ENCODE measurements around the gene OXLD1.
"Not testable (repeated sequence)": the region's sequence is repeated elsewhere in the genome, so short reads cannot be mapped to it uniquely, and the experiment has no call there.

OXLD1 gene

GRCh38 chr17:81683584-81684441, 17.4 kb upstream of the OXLD1 start, which contains the start of the genes ARL16 and HGS:
ARL16 (minus strand) TSS chr17:81683797; CDS start chr17:81683753, 44 bp downstream.
HGS (plus strand) TSS chr17:81684011; CDS start chr17:81684067, 56 bp downstream.
- DNase-seq (ENCODE audit: low read depth in 1 of 2, low spot score in 1 of 2): peak; percentile 96

- DNase-seq (ENCODE audit: low read depth in 1 of 2, low spot score in 1 of 2): no peak
Observed at GRCh38 chr17:81683208-81683583, 16.8 kb upstream of the OXLD1 start.

DNA sequence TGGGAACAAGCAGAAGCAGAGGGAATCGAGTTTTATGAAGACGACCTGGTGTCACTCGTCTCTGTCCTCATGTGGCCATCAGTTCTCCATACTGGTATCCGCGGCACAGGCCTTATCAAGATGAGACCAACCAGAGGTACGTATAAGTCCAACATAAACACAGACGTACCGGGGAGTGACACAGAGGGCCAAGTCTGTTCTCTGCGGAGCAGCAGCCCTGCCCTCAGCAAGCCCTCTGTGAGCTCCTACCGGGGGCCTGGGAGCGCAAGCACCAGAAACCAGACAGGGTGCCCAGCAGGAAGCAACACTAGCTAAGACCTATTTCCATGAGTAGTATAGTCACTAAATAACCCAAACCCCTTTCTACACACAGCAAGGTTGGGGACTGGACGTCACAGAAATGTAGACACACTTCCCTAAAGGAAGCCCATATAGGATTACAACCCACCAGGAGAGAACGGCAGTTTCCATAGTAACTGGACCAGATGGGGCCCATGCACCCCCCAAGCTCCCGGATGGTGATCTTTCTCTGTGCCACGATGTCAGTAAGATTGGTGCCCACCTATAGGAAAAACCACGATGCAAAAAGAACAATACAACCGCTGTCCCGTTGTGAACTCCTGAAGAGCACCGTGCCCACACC, 16.3 kb upstream of the OXLD1 start:
- no peak for DNase-seq (ENCODE audit: low read depth in 1 of 2, low spot score in 1 of 2)

DNA sequence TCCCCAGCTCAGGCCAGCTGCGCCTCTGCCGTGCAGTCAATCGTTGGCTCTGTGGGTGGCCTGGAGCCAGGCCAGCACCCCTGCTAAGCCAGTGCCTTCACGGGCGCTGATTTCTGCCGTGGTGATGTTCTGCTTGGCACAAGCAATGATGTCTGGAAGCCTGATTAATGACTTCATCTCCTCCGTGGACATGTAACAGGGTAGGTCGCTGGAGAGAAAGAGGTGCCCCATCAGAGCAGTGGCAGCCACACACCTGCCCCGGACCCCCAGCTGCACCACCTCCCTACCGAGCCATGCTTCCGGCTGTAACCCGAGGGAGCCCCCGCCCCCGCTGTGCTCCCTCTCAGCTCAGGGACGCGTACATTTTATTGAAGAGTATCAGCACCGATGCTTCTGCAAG, 15.3 kb upstream of the OXLD1 start:
- DNase-seq (ENCODE audit: low read depth in 1 of 2, low spot score in 1 of 2): no peak

- DNase-seq (ENCODE audit: low read depth in 1 of 2, low spot score in 1 of 2): no peak
Observed at GRCh38 chr17:81680150-81680549, 13.7 kb upstream of the OXLD1 start.

- DNase-seq (ENCODE audit: low read depth in 1 of 2, low spot score in 1 of 2): no peak
Observed at GRCh38 chr17:81676906-81677305, 10.5 kb upstream of the OXLD1 start.

- DNase-seq (ENCODE audit: low read depth in 1 of 2, low spot score in 1 of 2): not testable (repeated sequence)
Observed at GRCh38 chr17:81675515-81676221, 9.3 kb upstream of the OXLD1 start.

DNA sequence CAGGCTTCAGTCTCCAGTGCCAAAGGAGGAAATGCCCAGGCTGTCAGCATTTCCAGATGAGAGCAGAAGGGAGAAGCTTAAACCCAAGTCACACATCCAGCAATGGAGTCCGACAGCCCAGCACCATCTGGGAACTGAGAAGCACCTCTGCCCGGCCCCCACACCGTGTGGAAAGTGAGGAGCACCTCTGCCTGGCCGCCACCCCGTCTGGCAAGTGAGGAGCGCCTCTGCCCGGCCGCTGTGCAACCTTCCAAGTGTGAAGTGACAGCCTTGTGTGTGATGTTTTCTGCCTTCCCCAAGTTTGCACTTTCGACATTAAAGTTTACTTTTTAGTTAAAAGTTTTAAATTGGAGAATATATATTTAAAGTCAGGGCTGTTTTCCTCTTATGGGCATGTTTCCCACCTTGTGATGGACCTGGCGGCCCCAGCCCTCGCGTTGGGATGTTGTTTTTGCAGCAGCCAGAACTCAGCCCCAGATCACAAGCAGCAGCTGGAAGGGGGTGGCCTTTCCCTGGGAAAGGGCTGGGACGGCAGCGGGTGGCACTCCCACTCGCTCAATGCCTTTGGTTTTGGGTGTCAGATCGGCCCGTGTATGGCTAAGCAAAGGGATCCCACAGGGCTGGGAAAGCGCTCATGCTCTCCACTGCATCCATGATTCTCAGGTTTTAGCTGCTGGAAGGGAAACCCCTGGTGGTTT, 7.3 kb upstream of the OXLD1 start:
- no peak for DNase-seq (ENCODE audit: low read depth in 1 of 2, low spot score in 1 of 2)

GRCh38 chr17:81672954-81673353, 6.5 kb upstream of the OXLD1 start:
- DNase-seq (ENCODE audit: low read depth in 1 of 2, low spot score in 1 of 2): no peak

GRCh38 chr17:81672504-81672903, 6.1 kb upstream of the OXLD1 start:
- DNase-seq (ENCODE audit: low read depth in 1 of 2, low spot score in 1 of 2): no peak

- no peak for DNase-seq (ENCODE audit: low read depth in 1 of 2, low spot score in 1 of 2)
Observed at GRCh38 chr17:81667754-81668153, 1.3 kb upstream of the OXLD1 start.

- DNase-seq (ENCODE audit: low read depth in 1 of 2, low spot score in 1 of 2): no peak
Observed at GRCh38 chr17:81666092-81666341, 388 bp downstream of the OXLD1 start.

DNA sequence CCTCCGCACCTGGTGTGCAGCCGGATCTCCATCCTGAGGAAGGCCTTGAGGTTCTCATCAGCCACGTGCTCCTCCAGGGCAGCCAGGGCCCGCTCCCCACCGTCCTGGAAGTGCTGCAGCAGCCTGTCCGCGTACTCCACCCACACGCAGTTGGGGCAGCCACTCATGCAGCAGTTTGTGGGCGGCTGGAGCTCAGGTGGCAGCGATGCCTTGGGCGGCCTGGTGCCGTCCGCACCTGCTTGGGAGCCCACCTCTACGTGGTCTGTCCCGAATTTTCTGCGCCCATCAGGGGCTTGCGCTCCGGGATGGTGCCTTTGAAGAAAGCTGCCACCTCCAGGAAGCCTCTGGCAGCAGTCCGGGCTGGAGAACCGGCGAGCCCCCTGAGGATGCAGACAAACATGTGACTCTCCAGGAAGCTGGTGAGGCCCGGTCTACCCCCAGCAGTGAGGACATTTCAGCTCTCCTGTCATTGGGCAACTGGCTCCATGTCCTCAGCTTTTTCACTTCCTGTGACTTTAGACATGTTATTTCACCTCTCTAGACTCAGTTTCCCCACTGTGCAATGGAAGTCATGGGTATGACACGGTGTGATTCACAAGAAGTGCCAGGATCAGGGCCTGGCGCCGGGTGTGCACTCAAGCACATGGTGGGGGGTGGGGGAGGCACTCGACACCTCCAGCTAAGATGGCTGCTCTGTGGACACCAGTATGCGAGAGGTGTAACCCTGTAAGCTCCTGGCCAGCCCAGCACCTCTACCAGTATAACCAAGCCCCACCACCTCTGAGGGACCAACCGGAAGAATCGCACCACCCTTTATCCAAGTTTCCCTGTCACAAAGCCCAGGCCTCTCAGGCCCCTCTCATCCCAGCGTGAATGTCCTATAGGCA, 957 bp downstream of the OXLD1 start:
- peak in 1 of 2 donors; percentile 48 for DNase-seq (ENCODE audit: low read depth in 1 of 2, low spot score in 1 of 2)

- DNase-seq (ENCODE audit: low read depth in 1 of 2, low spot score in 1 of 2): no peak
Observed at GRCh38 chr17:81664051-81664470, 2.3 kb downstream of the OXLD1 start.

DNA sequence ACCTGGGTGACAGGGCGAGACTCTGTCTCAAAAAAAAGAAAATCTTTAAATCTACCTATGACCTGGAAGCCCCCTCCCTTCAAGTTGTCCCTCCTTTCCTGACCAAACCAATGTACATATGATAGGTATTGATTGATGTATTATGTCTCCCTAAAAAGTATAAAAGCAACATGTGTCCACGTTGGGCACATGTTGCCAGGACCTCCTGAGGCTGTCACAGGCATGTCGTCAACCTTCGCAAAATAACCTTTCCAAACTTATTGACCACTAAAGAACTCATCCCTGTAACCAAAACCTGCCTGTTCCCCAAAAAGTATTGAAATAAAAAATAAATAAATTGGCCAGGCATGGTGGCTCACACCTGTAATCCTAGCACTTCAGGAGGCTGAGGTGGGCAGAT, 4.4 kb downstream of the OXLD1 start:
- DNase-seq (ENCODE audit: low read depth in 1 of 2, low spot score in 1 of 2): no peak

- DNase-seq (ENCODE audit: low read depth in 1 of 2, low spot score in 1 of 2): no peak
Observed at GRCh38 chr17:81660441-81660840, 6.0 kb downstream of the OXLD1 start.

- DNase-seq (ENCODE audit: low read depth in 1 of 2, low spot score in 1 of 2): no peak
Observed at GRCh38 chr17:81659038-81659437, 7.4 kb downstream of the OXLD1 start.

- DNase-seq (ENCODE audit: low read depth in 1 of 2, low spot score in 1 of 2): no peak
Observed at GRCh38 chr17:81656835-81657234, 9.6 kb downstream of the OXLD1 start.

DNA sequence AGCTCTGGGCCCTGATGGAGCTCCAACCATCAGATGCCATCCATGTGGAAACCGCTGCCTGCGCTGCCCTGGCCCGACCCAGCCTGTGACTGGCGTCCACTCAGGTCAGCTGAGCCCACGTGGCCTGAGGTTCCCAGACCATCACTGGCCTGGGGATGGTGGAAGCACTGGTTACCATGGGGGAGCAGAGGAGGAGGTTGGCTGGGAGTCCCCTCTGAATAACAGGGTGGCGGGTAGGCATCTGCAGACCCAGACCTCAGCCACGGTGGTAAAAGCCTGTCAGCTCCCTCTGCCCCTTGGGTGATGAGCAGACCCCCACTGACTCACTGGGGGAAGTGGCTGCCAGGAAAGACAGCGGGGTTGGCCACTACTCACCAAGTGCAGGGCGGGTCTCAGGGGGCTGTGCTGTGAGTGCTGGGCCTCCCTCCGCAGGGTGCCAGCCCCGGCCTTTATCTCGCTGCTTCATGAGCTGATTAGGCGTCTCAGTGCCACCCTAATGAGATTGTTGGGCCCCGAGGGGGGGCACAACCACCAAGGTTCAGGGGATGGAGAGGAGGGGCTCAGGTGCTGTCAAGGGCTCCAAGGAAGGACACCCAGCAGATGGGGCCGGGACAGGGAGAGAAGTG, 10.2 kb downstream of the OXLD1 start, which contains the start of gene PDE6G:
Gene PDE6G (minus strand): TSS at position 425 of the 626 bp plus-strand sequence. CDS start 3,237 bp downstream, outside the sequence.
- DNase-seq (ENCODE audit: low read depth in 1 of 2, low spot score in 1 of 2): no peak
